Right lung (tissue), 5 donors: ENCODE measurements around the gene SYF2. TPM values are rescaled to one million over a fixed set of nuclear protein-coding genes. Genes with fewer than 3 reads are reported as not detected.

Experiments
- DNase-seq, 2 donors: peaks; one replicate each; pipeline ENCODE4 v3.0.0-alpha.2; 2013
- polyA plus RNA-seq, 5 donors: library from polyadenylated mRNA; unstranded; fragments of 120-200 nt; gene quantifications; one replicate each; pipeline versions ENCODE4 v1.2.1 to v1.2.3, GENCODE V29; 2013; ENCODE audit warnings: inconsistent platforms in 1 of 5, low replicate concordance in 1 of 5; ENCODE audit not compliant: insufficient read length in 5 of 5, insufficient read depth in 1 of 5

SYF2 gene
- polyA plus RNA-seq, 5 donors: 79.8 to 96.2 (median 90.4) TPM

GRCh38 chr1:25186161-25187007, 45.9 kb downstream of the SYF2 start:
- no peak for DNase-seq

- peak in 1 of 2 donors; percentile 39 for DNase-seq
Observed at GRCh38 chr1:25185409-25186160, 46.7 kb downstream of the SYF2 start.

GRCh38 chr1:25184001-25184762, 48.1 kb downstream of the SYF2 start:
- DNase-seq: no peak

- DNase-seq: no peak
Observed at GRCh38 chr1:25183126-25183980, 48.9 kb downstream of the SYF2 start.

GRCh38 chr1:25182629-25183028, 49.7 kb downstream of the SYF2 start:
- DNase-seq: no peak

- DNase-seq: no peak
Observed at GRCh38 chr1:25180996-25181395, 51.3 kb downstream of the SYF2 start.

- DNase-seq: no peak
Observed at GRCh38 chr1:25178917-25179561, 53.3 kb downstream of the SYF2 start.

GRCh38 chr1:25174730-25175612, 57.3 kb downstream of the SYF2 start:
- no peak for DNase-seq

GRCh38 chr1:25174363-25174729, 58.0 kb downstream of the SYF2 start:
- DNase-seq: no peak

GRCh38 chr1:25173809-25174340, 58.4 kb downstream of the SYF2 start:
- no peak for DNase-seq

Other genes with a start within 250 kb of the SYF2 start
- gene RSRP1, start 15.0 kb upstream of the SYF2 start, polyA plus RNA-seq: 100 to 1,000 TPM; 166 to 246 (median 233) TPM
- 1 to 10 TPM; 1.2 to 2.9 (median 2.5) TPM for gene RHD, start 40.0 kb upstream of the SYF2 start, polyA plus RNA-seq
- 10 to 100 TPM; 75.3 to 93.1 (median 82.6) TPM for gene TMEM50A, start 105.8 kb upstream of the SYF2 start, polyA plus RNA-seq
- gene RHCE, start 188.3 kb upstream of the SYF2 start, polyA plus RNA-seq: 1 to 10 TPM in 3 of 5 donors, under 1 TPM in 2; 0.41 to 4.9 (median 1.4) TPM
- 10 to 100 TPM; 22.2 to 29.8 (median 24.1) TPM for gene MACO1, start 198.4 kb upstream of the SYF2 start, polyA plus RNA-seq